Stimulated activated CD8-positive, alpha-beta memory T cell treated with anti-CD3 and anti-CD28 coated beads, Interleukin-15, amount 100 ng/mL, for 4 hours (primary cell): Measurements from ENCODE around the gene CNOT6L.
"Not testable (repeated sequence)": the region's sequence is repeated elsewhere in the genome, so short reads cannot be mapped to it uniquely, and the experiment has no call there.

Experiments
- DNase-seq, 2 donors: peaks; one replicate each; pipeline ENCODE4 v3.0.0-alpha.2; 2020; ENCODE audit warnings: low read depth in 2 of 2

Gene CNOT6L

GRCh38 chr4:77818602-77819403, at the start of gene CNOT6L:
TSS of gene CNOT6L (minus strand) at chr4:77819368. CDS start at chr4:77819308, 60 bp downstream.
- DNase-seq = peak; percentile 26 to 75

- no peak for DNase-seq
These were observed 46.1 kb upstream of the CNOT6L start for GRCh38 chr4:77865259-77865658.

- DNase-seq = not testable (repeated sequence)
These were observed 44.2 kb upstream of the CNOT6L start for GRCh38 chr4:77863341-77863740.

GRCh38 chr4:77862478-77863216, 43.5 kb upstream of the CNOT6L start, which contains the start of gene MRPL1:
TSS of gene MRPL1 (plus strand) at chr4:77862830. CDS start at chr4:77862849, 19 bp downstream.
- DNase-seq = peak; percentile 72 to 83

GRCh38 chr4:77861495-77861894, 42.3 kb upstream of the CNOT6L start:
- DNase-seq = no peak

- DNase-seq = no peak
These were observed 40.1 kb upstream of the CNOT6L start for GRCh38 chr4:77859256-77859655.

- DNase-seq = no peak
These were observed 37.0 kb upstream of the CNOT6L start for GRCh38 chr4:77856152-77856551.

- no peak for DNase-seq
These were observed 35.4 kb upstream of the CNOT6L start for GRCh38 chr4:77854431-77855111.

GRCh38 chr4:77852892-77853495, 33.8 kb upstream of the CNOT6L start:
- DNase-seq = peak in 1 of 2 donors; percentile 35

GRCh38 chr4:77849278-77849965, 30.3 kb upstream of the CNOT6L start:
- DNase-seq = no peak

- no peak for DNase-seq
These were observed 29.3 kb upstream of the CNOT6L start for GRCh38 chr4:77848508-77848907.

GRCh38 chr4:77845929-77846328, 26.8 kb upstream of the CNOT6L start:
- no peak for DNase-seq

GRCh38 chr4:77845400-77845799, 26.2 kb upstream of the CNOT6L start:
- no peak for DNase-seq

- no peak for DNase-seq
These were observed 25.2 kb upstream of the CNOT6L start for GRCh38 chr4:77844363-77844762.

- DNase-seq = no peak
These were observed 24.5 kb upstream of the CNOT6L start for GRCh38 chr4:77843628-77844027.

GRCh38 chr4:77834403-77834802, 15.2 kb upstream of the CNOT6L start:
- DNase-seq = no peak

- no peak for DNase-seq
These were observed 14.1 kb upstream of the CNOT6L start for GRCh38 chr4:77833126-77833724.

GRCh38 chr4:77827343-77827742, 8.2 kb upstream of the CNOT6L start:
- DNase-seq = no peak

- no peak for DNase-seq
These were observed 7.1 kb upstream of the CNOT6L start for GRCh38 chr4:77826275-77826674.

GRCh38 chr4:77821775-77822174, 2.6 kb upstream of the CNOT6L start:
- peak in 1 of 2 donors; percentile 27 for DNase-seq
